Stimulated activated CD4-positive, alpha-beta T cell treated with anti-CD3 and anti-CD28 coated beads, TNF-alpha, amount 100 ng/mL, for 48 hours (primary cell): ENCODE results near the gene COX4I2.
"Not testable (repeated sequence)": the region's sequence is repeated elsewhere in the genome, so short reads cannot be mapped to it uniquely, and the experiment has no call there.

ENCODE experiments used
- DNase-seq, 3 donors: peaks; one replicate each; pipeline ENCODE4 v3.0.0-alpha.2; 2020; ENCODE audit warnings: low read depth in 3 of 3

Gene COX4I2

GRCh38 chr20:31654534-31654933 is 16.8 kb downstream of the COX4I2 start:
- no peak for DNase-seq

GRCh38 chr20:31661625-31662371 is 24.1 kb downstream of the COX4I2 start:
- peak; percentile 52 to 72 (median 53) for DNase-seq

GRCh38 chr20:31662372-31662854 is 24.7 kb downstream of the COX4I2 start:
- no peak for DNase-seq

- DNase-seq, result no peak
Measured at GRCh38 chr20:31663524-31663837, 25.8 kb downstream of the COX4I2 start.

GRCh38 chr20:31663838-31664695 is 26.4 kb downstream of the COX4I2 start:
- no peak for DNase-seq

- no peak for DNase-seq
Measured at GRCh38 chr20:31664696-31665354, 27.1 kb downstream of the COX4I2 start.

- DNase-seq, result no peak
Measured at GRCh38 chr20:31665753-31666152, 28.0 kb downstream of the COX4I2 start.

GRCh38 chr20:31666258-31667042 is 28.7 kb downstream of the COX4I2 start:
- no peak for DNase-seq

GRCh38 chr20:31667315-31668285 is 29.9 kb downstream of the COX4I2 start:
- no peak for DNase-seq

- not testable (repeated sequence) for DNase-seq
Measured at GRCh38 chr20:31668944-31669343, 31.2 kb downstream of the COX4I2 start.

- DNase-seq, result no peak
Measured at GRCh38 chr20:31669876-31670275, 32.2 kb downstream of the COX4I2 start.

- no peak for DNase-seq
Measured at GRCh38 chr20:31670371-31671228, 32.9 kb downstream of the COX4I2 start.

GRCh38 chr20:31671324-31671723 is 33.6 kb downstream of the COX4I2 start:
- no peak for DNase-seq

- DNase-seq, result no peak
Measured at GRCh38 chr20:31673435-31673834, 35.7 kb downstream of the COX4I2 start.

GRCh38 chr20:31673943-31674463 is 36.3 kb downstream of the COX4I2 start:
- DNase-seq, result no peak

GRCh38 chr20:31674895-31675827 is 37.4 kb downstream of the COX4I2 start:
- DNase-seq, result peak in 2 of 3 donors; percentile 46 to 55

- DNase-seq, result peak in 2 of 3 donors; percentile 48 to 64
Measured at GRCh38 chr20:31675828-31676608, 38.3 kb downstream of the COX4I2 start.
